ENCODE results near the gene PPFIA4.

PPFIA4 gene

DNA sequence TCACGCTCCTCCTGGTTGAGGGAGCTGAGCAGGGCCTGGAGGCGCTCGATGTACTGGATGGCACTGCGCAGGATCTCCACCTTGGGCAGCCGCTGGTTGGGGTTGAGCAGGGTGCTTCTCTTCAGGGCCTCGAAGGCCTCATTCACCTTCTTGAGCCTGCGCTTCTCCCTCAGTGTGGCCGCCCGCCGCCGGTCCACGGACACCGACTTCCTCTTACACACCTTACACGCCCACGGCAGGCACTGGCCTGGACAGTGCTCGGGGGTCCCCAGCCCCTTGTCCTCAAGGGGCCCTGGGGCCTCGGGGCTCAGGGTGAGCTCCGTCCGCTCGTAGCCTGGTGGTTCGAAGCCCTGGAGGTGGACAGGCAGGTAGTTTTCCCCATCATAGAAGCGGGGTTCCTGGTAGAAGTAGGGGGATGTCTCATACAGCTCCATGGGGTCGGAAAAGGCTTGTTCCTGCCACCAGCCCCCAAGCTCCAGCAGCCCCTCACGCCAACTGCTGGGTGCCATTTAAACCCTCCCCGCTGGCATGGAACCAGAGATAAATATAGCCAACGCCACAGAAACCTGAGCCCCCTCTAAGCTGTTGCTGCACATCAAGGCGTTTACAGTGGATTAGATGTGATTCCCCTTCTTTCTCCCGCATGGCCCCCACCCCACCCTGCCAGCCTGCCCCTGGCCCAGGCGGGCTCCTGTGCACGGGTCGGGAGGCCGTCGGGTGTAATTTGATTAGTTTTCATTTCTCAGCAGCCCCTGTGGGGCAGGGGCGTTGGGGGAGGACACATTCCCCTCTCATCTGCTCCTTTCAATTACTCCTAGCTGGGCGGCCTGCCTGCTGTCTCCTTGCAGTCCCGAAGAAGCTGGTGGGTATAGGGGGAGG is 59.5 kb downstream of the PPFIA4 start, which contains the start of gene MYOG:
Gene MYOG, minus strand, starts transcription at position 485 of the 879 bp plus-strand sequence. Its CDS starts 51 bp downstream, at position 434.
- DNase-seq, result no peak

DNA sequence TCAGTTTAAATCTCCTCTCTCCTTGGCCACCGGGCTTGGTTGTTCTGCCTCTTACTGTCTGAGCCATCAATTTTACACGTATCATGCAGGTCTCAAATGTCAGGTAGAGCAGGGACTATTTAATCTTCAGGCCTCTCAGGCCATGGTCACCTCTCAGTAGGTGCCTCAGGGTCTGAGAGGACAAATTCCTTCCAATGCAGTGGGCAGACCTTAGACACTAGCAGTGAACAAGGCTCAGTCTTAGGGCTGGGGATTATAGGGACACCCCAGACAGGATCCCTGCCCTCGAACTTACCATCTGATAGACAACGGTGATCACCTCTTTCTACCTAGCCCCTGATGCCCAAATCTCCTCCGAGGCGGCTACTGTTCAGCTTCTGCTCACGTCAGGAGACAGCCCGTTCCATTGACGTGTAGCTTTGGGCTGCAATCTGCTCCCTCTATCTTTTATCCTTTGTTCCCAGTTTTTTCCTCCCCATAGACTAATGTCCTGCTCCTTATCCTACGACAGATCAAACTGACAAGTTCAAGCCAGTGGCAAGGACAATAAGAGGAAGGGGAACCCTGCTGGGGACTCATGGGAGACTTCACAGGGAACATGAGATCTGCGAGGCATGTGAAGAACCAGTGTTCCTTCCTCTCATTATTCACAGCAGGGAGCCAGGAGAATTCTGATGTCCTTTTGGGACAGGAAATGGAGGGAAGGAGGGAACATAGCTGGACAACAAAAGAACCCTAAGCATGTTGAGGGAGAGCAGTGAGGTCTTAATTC is 60.9 kb downstream of the PPFIA4 start:
- no peak for DNase-seq

DNA sequence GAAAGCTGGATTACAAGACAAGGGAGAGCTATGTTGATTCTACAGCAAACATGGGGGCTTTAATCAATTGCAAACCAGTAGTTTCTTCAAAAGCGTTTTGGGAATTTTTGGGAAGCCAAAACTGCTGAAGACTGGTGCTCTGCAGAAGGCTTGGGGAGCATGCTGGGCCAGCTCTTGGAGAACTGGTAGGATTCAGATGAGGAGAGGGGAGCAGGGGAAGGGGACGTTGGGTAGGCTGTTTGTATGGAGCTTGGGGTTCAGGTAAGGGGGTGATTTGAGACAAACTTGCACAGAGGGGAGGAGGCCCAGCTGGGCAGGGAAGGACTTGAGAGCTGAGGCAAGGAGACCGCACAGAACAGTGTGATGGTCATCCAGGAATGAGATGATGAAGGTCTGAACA is 62.1 kb downstream of the PPFIA4 start:
- DNase-seq, result no peak

DNA sequence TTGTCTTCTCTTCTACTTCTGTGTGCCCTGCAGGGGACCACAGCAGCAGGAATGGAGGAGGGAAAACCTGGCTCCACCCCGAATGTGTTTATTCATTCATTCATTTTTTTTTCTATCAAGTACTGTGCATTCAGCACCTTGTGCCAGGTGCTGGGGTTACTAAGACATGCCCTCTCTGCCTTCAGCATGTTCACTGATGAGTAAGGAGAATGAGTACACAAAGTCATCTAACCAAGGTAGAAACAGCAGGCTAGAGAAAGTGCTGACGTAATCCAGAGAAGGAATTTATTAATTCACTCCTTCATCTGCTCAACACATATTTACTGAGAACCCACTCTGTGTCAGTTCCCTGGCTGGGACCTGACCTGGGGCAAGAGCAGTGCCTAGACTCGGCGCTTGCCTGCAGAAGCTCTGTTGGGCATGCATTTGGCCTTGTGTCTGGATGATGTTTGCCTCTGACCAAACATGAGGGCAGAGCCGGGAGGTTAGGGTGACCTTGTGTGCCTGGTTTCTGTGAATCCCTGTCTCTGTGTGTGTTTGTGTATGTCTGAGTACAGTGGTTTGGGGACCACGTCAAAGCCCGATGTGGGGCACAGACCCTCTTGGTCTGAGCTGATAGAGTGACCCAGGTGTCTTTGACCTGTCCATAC is 62.8 kb downstream of the PPFIA4 start:
- DNase-seq, result no peak

DNA sequence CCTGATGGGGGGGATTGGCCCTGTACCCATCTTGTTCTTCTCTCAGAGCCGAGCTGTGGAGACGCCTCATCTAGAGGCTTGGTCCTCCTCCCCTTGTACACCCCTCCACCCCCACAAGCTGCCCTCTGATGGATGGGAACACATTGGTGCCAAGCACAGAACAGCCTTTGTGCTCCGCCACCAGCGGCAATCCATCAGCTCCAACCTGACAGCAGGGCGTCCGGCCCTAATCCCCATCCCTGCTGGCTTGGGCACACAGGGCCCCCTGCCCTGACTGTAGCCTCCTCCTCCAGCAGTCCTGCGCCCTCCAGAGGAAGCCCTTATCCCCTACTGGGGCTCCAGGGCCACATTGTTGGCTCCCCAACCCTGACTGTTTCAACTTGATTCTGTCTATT is 63.4 kb downstream of the PPFIA4 start:
- no peak for DNase-seq

DNA sequence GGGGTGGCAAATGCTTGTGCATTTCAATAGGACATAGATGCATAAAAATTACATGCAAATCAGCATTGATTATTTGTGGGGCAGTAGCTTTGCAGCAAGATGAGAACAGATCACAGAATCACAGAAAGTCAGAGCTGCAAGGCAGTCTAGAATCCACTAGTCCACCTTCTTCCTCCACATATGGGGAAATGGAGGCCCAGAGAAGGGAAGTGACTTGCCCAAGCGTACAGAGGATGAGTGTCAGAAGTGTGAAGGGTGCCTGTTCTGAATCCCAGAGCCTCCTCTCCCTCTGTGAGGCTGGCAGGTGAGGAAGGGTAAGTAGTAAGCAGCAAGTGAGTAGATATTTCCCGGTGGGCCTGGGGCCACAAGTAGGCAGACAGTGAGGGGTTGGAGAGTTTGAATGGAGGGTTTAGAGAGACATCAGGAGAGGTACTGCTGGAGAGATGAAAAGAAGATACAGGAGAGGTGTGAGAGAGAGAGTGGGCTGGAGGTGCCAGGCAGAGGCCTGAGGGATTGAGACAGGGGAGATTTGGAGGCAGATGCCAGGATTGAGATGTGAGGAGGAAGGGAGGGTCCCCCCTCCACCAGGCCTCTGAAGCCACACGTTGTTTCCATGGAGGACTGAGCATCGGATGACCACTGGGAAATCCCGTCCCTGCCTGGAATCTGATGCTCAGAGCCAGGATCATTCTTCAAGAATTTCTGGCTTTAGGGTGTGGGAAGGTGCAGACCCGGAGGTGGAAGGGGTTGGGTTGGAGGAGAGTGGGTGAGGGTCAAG is 64.3 kb downstream of the PPFIA4 start:
- no peak for DNase-seq

DNA sequence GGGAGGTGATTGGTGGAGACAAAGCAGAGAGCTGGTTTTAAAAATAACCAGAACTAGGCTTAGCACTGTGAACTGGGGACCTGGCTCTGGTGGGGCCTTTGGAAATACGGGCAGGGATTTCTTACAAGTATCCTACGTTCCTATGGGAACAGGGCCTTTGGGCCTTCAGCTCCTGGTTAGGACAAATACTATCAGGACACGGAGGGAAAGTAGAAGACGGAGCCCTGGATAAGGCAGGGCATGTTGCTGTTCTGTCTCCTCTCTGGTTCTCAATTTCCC is 64.8 kb downstream of the PPFIA4 start:
- DNase-seq, result no peak

DNA sequence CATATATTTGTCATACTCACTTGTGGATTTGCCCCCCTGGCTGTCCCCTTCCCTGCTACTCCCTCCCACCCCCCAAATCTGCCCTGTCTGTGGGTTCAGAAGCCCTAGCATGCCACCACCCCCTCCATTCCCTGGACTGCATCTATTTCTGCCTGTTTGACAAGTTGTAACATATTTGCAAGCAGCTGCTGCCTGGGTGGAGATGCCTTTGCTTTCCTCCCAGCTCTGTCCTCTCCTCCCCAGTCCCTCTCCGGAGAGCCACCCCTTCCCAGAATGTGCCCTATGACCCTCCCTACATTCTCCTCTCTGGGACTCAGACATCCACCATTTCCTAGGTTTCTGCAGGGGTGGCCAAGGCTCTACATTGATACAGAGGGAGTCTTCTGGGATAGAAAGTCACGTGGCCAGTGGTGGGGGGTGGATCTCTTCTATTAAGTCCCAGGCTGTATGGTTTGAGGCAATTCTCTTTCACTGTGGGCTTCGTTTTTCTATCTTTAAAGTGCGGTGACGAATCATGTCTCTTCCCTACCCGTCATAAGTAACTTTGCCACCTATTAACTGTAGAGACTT is 65.6 kb downstream of the PPFIA4 start:
- no peak for DNase-seq

DNA sequence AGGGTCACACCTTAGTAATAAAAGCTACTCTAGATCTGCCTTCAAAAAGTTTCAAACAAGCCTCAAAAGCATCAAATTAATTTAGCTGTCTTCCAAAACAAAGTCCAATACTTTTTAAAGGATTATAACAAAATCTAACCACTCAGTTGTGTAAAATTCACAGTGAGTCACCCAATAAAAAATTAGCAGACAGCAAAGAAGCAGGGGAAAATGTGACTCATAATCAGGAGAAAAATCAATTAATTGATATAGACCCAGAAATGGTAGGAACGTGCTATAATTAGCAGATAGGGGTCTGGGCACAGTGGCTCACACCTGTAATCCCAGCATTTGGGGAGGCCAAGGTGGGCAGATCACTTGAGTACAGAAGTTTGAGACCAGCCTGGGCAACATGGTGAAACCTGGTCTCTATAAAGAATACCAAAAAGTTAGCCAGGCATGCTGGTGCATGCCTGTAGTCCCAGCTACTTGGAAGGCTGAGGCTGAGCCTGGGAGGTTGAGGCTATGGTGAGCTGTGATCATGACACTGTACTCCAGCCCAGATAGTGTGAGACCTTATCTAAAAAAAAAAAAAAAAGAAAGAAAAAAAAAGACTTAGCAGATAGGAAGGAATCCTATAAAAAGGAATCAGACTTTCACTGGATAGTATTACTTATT is 67.6 kb downstream of the PPFIA4 start:
- DNase-seq, result no peak

DNA sequence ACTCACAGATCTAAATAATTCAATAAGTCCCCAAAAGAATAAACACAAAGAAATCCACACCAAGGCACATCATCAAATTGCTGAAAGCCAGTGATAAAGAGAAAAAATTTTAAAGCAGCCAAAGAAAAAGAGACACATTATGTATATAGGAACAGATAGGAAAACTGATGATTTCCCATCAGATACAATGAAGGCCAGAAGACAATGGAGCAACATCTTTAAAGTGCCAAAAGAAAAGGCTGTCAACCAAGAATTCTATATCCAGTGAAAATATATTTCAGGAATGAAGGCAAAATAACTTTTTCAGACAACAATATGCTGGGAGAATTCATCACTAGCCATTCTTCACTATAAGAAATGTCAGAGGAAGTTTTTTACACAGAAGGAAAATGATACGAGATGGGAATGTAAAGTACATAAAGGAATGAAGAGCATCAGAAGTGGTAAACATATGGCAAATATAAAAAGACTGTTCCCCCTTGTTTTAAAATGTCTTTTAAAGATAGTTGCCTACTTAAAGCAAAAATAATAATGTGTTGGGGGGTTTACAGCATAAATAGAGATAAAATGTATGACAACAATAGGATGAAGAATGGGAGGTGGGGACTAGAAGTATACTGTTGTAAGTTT is 68.9 kb downstream of the PPFIA4 start:
- DNase-seq, result no peak

DNA sequence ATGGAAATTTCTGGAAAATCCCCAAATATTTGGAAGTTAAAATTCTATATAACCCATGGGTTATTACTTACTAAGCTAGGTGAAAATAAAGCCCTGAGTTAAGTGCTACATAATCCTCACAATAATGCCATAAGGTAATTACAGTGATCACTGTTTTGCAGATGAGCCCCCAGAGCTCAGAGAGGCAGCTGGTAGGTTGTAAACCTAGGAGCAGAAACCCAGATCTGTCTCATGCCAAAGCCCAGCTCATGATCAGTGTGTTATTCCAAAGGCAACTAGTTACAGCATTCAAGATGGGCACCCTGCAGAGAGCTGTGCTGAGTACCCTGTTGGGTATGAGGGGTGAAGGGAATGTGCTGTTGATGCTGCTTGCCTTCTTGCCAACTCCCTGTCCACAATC is 70.3 kb downstream of the PPFIA4 start:
- DNase-seq, result no peak

DNA sequence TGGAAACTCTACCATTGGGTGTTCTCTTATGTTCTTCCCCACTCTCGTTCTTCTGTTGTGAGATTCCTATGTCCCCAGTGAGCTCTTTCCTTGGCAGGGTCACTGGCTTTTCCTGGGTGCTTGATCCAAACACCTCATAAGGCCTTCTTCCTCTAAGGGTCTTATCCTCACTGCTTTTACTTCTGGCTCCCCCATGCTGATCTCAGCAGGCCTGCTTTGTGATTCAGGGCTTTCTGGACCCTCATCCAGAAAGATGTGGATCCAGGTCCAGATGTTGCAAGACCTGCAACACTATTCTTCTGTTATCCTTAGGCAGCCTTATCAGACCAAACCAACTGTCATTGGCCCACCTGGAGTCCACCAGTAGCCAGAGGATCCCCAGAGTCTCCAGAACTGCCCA is 70.7 kb downstream of the PPFIA4 start:
- DNase-seq, result no peak

DNA sequence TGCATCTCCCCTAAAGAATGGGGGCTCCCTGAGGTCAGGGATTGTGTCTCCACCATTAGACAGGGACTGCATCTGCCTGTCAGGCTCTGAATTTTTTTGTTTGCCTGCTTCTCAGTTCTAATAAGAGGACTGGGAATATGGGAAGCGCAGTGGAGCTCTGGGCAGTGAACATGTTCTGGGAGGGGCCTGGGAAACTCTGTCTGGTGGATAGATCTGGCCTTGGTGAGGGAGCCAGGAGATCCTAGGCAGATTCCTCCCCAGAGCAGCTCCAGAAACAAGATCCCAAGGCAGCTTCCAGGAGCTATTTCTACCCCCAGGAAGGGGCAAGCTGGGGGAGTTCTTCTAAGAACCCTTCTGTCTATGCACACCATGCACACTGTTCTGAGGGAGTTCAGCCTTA is 72.2 kb downstream of the PPFIA4 start:
- DNase-seq, result no peak

DNA sequence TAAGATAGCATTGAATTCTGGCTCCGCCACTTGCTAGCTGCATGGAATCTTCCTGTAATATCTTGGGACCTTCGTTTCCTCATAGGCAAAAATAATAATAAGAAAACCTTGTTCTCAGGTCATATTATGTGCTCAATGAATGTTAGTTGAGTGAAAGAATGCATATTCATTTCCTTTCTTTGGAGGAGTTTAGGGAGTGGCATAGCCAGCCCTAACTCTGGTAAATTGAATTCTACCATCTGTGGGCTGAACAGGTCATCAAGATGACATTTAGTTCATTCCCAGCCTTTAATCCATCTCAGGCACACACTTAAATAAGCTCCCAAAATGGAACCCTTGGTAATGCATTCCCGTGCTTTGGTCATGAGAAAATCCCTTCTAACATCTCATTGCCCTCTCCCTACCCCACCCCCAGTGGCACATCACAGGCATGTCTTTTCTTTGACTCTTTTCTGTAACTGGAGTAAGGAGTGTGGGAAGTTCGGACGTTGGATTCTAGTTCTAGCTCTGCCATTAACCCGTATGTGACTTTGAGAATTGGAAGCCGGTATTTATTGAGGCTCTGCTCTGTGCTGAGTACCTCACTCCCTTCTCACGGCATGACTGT is 72.7 kb downstream of the PPFIA4 start:
- no peak for DNase-seq

DNA sequence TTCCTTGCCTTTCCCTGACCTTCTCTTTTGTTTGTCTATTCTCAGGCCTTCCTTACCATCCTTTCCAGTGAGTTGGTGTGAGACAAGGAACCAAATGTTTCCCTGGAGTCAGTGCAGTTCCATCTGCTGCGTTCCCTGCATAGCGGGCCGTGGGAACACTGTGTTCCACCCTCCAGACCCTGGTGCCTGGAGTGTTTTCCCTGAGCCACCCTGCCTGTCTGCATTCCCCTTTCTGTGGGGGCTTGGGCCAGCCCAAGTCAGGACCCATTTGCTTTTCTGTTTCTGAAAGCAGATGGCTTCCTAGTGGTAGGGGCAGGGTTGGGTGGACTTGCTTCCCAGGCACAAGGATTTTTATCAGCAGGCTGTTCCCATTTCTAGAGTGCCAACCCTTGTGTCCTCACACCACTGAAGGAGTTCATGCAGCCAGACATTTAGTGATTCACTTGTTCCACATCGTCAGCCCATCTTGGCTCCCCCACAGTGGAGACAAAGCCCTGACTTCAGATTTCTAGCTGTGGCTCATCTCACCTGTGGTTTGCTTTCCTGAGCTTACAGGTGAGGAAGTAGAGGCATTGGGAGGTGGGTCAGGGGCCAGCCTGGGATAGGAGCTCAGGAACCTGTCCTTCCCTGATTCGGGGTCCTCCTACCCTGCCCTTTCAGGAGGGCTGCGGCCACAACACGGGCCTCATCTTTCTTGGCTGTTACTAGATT is 73.7 kb downstream of the PPFIA4 start:
- DNase-seq, result no peak

DNA sequence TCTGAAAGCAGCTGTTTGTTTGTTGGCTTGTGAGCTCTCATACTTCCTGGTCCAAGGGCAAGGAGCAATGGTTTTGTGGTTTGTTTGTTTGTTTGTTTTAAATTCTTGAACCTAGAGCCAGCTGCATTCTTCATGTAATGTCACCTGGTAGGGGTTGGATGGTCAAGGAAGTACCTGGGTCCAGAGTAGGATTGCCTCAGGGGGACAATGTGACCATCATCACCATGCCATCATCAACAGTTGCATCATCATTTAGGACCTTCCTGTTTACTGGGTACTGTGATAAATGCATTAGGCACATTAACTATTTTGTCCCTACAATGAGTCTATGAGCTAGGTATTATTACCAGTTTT is 74.2 kb downstream of the PPFIA4 start:
- no peak for DNase-seq

DNA sequence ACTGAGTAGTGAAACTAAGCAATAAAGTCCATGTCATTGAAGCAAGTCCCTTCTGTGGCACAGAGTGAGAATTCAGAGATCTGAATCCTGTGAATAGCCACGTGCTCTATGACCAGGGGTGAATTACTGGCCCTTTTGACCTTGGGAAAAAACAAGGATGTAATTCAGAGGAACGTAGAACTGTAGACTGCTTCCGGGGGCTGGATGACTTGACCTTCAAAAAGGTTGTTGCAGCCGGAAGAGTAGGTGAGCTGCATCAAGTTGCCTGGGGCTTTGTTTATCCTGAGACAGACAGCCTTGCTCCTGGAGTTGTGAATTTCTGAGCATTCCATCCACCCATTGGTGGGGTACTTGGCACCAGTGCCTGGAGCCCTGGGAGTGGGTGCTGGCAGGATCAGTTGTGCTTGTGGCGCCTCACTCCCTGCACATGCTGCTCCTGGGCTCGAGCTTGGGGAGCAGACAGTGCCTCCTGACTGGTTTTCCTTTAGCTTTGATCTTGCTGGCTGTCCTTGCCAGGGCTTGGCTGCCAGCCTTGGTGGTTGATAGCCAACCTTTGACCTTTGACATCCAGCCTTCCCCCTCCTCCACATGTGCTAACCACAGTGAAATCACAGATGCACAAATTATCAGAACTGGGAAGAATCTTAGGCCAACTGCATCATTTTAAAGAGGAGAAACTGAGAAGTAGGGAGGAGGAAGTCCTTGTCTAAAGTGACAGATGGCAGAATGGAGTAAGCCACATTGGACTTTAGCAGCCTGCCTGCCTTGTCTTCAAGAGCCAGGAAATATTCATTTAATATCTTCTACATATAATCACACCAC is 75.7 kb downstream of the PPFIA4 start:
- DNase-seq, result no peak

DNA sequence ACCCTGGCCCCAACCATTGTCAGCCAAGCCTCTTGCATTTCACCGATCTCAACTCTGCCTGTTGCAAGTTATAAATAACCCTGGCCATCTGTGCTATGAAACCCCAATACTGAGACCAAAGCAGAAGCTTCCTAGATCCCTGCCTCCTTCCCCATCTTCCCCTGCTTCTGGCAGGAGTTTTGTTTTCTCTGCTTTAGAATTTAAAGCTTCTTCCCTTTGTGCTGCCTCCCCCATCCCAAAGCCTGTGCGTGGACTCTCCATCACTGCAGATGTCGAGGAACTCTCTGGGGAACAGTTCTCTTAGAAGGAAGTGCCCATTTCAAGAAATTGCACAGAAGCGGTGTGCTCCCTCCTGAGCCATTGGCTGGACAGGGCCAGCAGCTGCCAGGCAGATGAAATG is 76.9 kb downstream of the PPFIA4 start:
- DNase-seq, result no peak

DNA sequence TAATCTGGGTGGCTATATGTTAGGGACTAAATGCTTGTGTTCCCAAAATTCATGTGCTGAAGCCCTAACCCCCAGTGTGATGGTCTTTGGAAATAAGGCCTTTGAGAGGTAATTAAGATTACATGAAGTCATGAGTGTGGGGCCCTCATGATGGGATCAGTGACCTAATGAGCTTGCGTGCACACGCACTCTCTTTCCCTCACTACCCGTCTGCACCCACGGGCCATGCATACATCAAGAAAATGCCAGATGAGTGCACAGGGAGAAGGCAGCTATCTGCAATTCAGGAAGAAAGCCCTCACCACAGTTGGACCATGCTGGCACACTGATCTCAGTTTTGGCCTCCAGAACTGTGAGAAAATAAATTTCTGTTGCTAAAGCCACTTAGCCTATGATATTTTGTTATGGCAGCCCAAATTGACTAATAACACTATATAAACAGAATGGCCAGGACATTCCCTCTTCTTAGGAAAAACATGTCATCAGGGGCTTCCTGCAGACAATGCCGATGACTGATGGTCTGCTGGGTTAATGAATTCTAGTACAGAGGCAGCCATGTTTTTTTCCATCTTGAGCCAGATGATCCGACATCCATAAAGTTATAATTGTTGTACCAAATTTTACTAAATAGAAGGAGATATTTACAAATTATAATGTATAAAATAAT is 77.7 kb downstream of the PPFIA4 start:
- DNase-seq, result no peak

All from T-helper 2 cell (primary cell).